ENCODE results near the gene OBP2A. TPM values are rescaled to one million over a fixed set of nuclear protein-coding genes. Genes with fewer than 3 reads are reported as not detected.

OBP2A gene
- total and polyA plus RNA-seq, 2 of the 8 experiments (the other 6 are each of a cell fraction or from before 2014, with no cell fraction given): not detected

GRCh38 chr9:135520916-135521607, 24.9 kb upstream of the OBP2A start, which contains the start of gene LCN1:
TSS of gene LCN1 (plus strand) at chr9:135521440. CDS start at chr9:135521498, 58 bp downstream.
- H2AK5ac ChIP-seq (ENCODE audit: low read depth, low read length): no peak within 1 kb of the TSS
- H3K4me3 ChIP-seq (ENCODE audit: extremely low read depth in 1 of 4, insufficient read depth in 2 of 4, low read depth in 3 of 4, low read length in 4 of 4): no peak within 1 kb of the TSS
- no peak within 1 kb of the TSS for H4K5ac ChIP-seq (ENCODE audit: insufficient read length, low read depth, low read length)
- no peak within 1 kb of the TSS for H3K4ac ChIP-seq (replicated peaks; ENCODE audit: insufficient read length, low read depth, low read length)
- no peaks in the 10 kb centered on the region for H3K79me2 ChIP-seq (ENCODE audit: control insufficient read depth in 1 of 2, insufficient read depth in 2 of 2, low read length in 2 of 2)
- H2AFZ ChIP-seq (ENCODE audit: low read length): no peak within 1 kb of the TSS
- H3K79me1 ChIP-seq (ENCODE audit: low read depth, low read length): no peaks in the 10 kb centered on the region
- H3K9me3 ChIP-seq (ENCODE audit: insufficient read depth in 2 of 2, low read depth in 1 of 2, low read length in 1 of 2): no peaks in the 10 kb centered on the region
- peaks cover 0 to 3% (median 1%) of the 10 kb centered on the region in 4 experiments; a peak in 2 of 7 replicates for H3K4me1 ChIP-seq (replicated peaks in 1 of 4; ENCODE audit: control insufficient read depth in 3 of 4, insufficient read depth in 4 of 4, low read length in 3 of 4)
- no peak within 1 kb of the TSS for H4K8ac ChIP-seq (ENCODE audit: extremely low read depth, insufficient read depth, low read length)
- H3K27ac ChIP-seq (ENCODE audit: low read depth, low read length): no peak within 1 kb of the TSS
- DNase-seq (ENCODE audit: low read depth in 1 of 2, low spot score in 2 of 2): peak in 1 of 2 experiments; percentile 36
- 91% methylated on average over 17 of the region's 18 CpGs; no CpG with 5 or more reads in 1 of the 2 experiments for WGBS, 2 experiments (ENCODE audit: extremely low coverage in 1 of 2, insufficient coverage in 1 of 2, insufficient read length in 1 of 2, insufficient replicate concordance in 2 of 2, low coverage in 1 of 2, low lambda C conversion rate in 2 of 2, missing lambda C conversion rate in 1 of 2)
- H3K4me2 ChIP-seq (ENCODE audit: insufficient read depth in 1 of 2, low read depth in 2 of 2, low read length in 2 of 2): no peak within 1 kb of the TSS
- CTCF ChIA-PET (ENCODE audit: partially characterized antibody): no interaction called here
- no peak within 1 kb of the TSS for H2BK120ac ChIP-seq (replicated peaks; ENCODE audit: low read depth, low read length)
- no peak within 1 kb of the TSS for H4K91ac ChIP-seq (replicated peaks; ENCODE audit: insufficient read length, low read length)
- H3K9ac ChIP-seq (replicated peaks in 1 of 4; ENCODE audit: extremely low read depth in 1 of 4, low read depth in 3 of 4, low read length in 3 of 4): no peak within 1 kb of the TSS
- no peak within 1 kb of the TSS for H3K23ac ChIP-seq (ENCODE audit: insufficient read length)
- no peak within 1 kb of the TSS for H2BK15ac ChIP-seq (ENCODE audit: low read length)
- no peak within 1 kb of the TSS for H3K56ac ChIP-seq (replicated peaks; ENCODE audit: insufficient read length, low read depth, low read length)
- H2BK5ac ChIP-seq (ENCODE audit: low read depth, low read length): no peak within 1 kb of the TSS
- H3K23me2 ChIP-seq (ENCODE audit: low read depth, low read length): no peaks in the 10 kb centered on the region; the same call in 1 of the 2 replicates
- no peaks in the 10 kb centered on the region for H4K20me1 ChIP-seq (replicated peaks in 1 of 2; ENCODE audit: control insufficient read depth in 1 of 2, insufficient read depth in 2 of 2, low read length in 2 of 2)
- no peaks in the 10 kb centered on the region for H3K27me3 ChIP-seq (replicated peaks in 1 of 4; ENCODE audit: control insufficient read depth in 3 of 4, extremely low read depth in 1 of 4, insufficient read depth in 3 of 4, low read length in 3 of 4)
- POLR2A ChIA-PET (ENCODE audit: partially characterized antibody): no interaction called here
- FAIRE-seq: no peak
- no peak within 1 kb of the TSS for H2BK12ac ChIP-seq (ENCODE audit: low read depth, low read length)
- H2BK20ac ChIP-seq (ENCODE audit: low read length): no peak within 1 kb of the TSS
- no peak within 1 kb of the TSS for H3K18ac ChIP-seq (ENCODE audit: extremely low read depth, low read length)
- H3K36me3 ChIP-seq (ENCODE audit: control insufficient read depth in 2 of 4, insufficient read depth in 4 of 4, low read length in 3 of 4): no peaks in the 10 kb centered on the region
- no peak within 1 kb of the TSS for H3K14ac ChIP-seq (ENCODE audit: insufficient read length)
- no peak for TF ChIP-seq EGR1 (IDR thresholded peaks at IDR 0.05; ENCODE audit: borderline replicate concordance, low read depth, low read length)
- TF ChIP-seq SP2 (IDR thresholded peaks at IDR 0.05; ENCODE audit: low read length): no peak
- no peak for TF ChIP-seq SIN3A (conservative IDR thresholded peaks at IDR 0.05 in 1 of 2, IDR thresholded peaks at IDR 0.05 in 1 of 2; ENCODE audit: low read depth in 1 of 2, low read length in 2 of 2)
- TF ChIP-seq ZNF274 (IDR thresholded peaks at IDR 0.05; ENCODE audit: borderline replicate concordance, extremely low read depth, low read length): no peak
- TF ChIP-seq CTBP2 (IDR thresholded peaks at IDR 0.05; ENCODE audit: borderline replicate concordance, insufficient read depth, insufficient read length, low read length): no peak
- no peak for TF ChIP-seq TEAD4 (IDR thresholded peaks at IDR 0.05; ENCODE audit: low read depth, low read length)
- no peak for TF ChIP-seq CHD1 (IDR thresholded peaks at IDR 0.05; ENCODE audit: low read depth, low read length)
- no peak for TF ChIP-seq SUZ12 (IDR thresholded peaks at IDR 0.05; ENCODE audit: low read length)
- TF ChIP-seq JUND (IDR thresholded peaks at IDR 0.05; ENCODE audit: low read length): no peak
- TF ChIP-seq ATF3 (IDR thresholded peaks at IDR 0.05; ENCODE audit: insufficient read depth, low read depth, low read length): no peak
- no peak for TF ChIP-seq BCL11A (IDR thresholded peaks at IDR 0.05; ENCODE audit: low read depth in 2 of 2, low read length in 2 of 2)
- TF ChIP-seq FOSL1 (IDR thresholded peaks at IDR 0.05; ENCODE audit: insufficient read depth, low read depth, low read length): no peak

Data from H1 (cell line).